Uterus (tissue), 4 donors: ENCODE results near the gene BAHD1. TPM values are rescaled to one million over a fixed set of nuclear protein-coding genes. Genes with fewer than 3 reads are reported as not detected.

ENCODE experiments used
- DNase-seq, 2 donors: peaks; one replicate each; pipeline ENCODE4 v3.0.0-alpha.2; 2019 to 2020
- H3K27ac ChIP-seq, 2 donors: fragments of 200-600 bp; sonication (generic); 1 replicate in 1 of 2; 2 replicates in 1 of 2; pipeline ENCODE4 v1.5.1; 2016 to 2018
- H3K27me3 ChIP-seq, 2 donors: fragments of 200-600 bp; sonication (generic); one replicate each; pipeline ENCODE4 v1.5.1; 2018 to 2019; ENCODE audit warnings: control low read depth in 1 of 2
- H3K36me3 ChIP-seq, 2 donors: fragments of 200-600 bp; sonication (generic); one replicate each; pipeline ENCODE4 v1.5.1; 2019; ENCODE audit warnings: control low read depth in 1 of 2
- H3K4me1 ChIP-seq, 2 donors: fragments of 200-600 bp; sonication (generic); one replicate each; pipeline ENCODE4 v1.5.1; 2018 to 2019; ENCODE audit warnings: control low read depth in 1 of 2
- H3K4me3 ChIP-seq, 2 donors: fragments of 200-600 bp; sonication (generic); 1 replicate in 1 of 2; 2 replicates in 1 of 2; pipeline ENCODE4 v1.5.1; 2018 to 2019; ENCODE audit warnings: mild to moderate bottlenecking in 1 of 2
- H3K9me3 ChIP-seq, 2 donors: fragments of 200-600 bp; sonication (generic); one replicate each; pipeline ENCODE4 v1.5.1; 2019; ENCODE audit warnings: control low read depth in 1 of 2
- POLR2A ChIP-seq, 2 donors: fragments of 450-650 bp; IDR thresholded peaks; one replicate each; pipeline ENCODE4 v1.6.1; 2016; ENCODE audit warnings: antibody characterized with exemption in 2 of 2, mild to moderate bottlenecking in 1 of 2, moderate library complexity in 1 of 2
- intact Hi-C: fragments of 100-400 bp; cut with DNase I; formaldehyde crosslinking; loops from one replicate; pipeline ENCODE4 v1.15.1; 2023; ENCODE audit warnings: low total_unique reads
- total RNA-seq, 4 donors: library from RNA; depleted of rRNA in 3 of 4; stranded (reverse); fragments of >200 nt in 3 of 4; gene quantifications; one replicate each; pipeline versions ENCODE4 v1.1.0 to v1.2.4, GENCODE V29; 2014 to 2023
- TF ChIP-seq, protein P1 (sequence below), 4 experiments: fragments of 200-600 bp in 2 of 4; fragments of 450-650 bp in 2 of 4; sonication (generic) in 2 of 4; IDR thresholded peaks; one replicate each; pipeline ENCODE4 v1.5.1; 2016 to 2019; ENCODE audit warnings: antibody characterized with exemption in 4 of 4, mild to moderate bottlenecking in 2 of 4, moderate library complexity in 1 of 4
- donor health status: DM: yes; HTN: yes; CAD: no.

The BAHD1 gene
- total RNA-seq, 4 donors from 2014 or later: 5.0 to 35.5 (median 10.5) TPM

- TF ChIP-seq, protein P1, sequence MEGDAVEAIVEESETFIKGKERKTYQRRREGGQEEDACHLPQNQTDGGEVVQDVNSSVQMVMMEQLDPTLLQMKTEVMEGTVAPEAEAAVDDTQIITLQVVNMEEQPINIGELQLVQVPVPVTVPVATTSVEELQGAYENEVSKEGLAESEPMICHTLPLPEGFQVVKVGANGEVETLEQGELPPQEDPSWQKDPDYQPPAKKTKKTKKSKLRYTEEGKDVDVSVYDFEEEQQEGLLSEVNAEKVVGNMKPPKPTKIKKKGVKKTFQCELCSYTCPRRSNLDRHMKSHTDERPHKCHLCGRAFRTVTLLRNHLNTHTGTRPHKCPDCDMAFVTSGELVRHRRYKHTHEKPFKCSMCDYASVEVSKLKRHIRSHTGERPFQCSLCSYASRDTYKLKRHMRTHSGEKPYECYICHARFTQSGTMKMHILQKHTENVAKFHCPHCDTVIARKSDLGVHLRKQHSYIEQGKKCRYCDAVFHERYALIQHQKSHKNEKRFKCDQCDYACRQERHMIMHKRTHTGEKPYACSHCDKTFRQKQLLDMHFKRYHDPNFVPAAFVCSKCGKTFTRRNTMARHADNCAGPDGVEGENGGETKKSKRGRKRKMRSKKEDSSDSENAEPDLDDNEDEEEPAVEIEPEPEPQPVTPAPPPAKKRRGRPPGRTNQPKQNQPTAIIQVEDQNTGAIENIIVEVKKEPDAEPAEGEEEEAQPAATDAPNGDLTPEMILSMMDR (IDR thresholded peaks at IDR 0.05): no peak
- no peak for TF ChIP-seq POLR2A (IDR thresholded peaks at IDR 0.05)
- Histone ChIP-seq H3K27ac (no peak overlapping the region), H3K27me3 (no peaks in the 10 kb centered on the region), H3K4me1 (peaks cover 0 to 4% of the 10 kb centered on the region in 2 donors), H3K36me3 (no peaks in the 10 kb centered on the region), H3K9me3 (no peaks in the 10 kb centered on the region), H3K4me3 (no peak overlapping the region)
- intact Hi-C loops: loop anchor here (5.0 kb wide), 1 partner anchor 147 kb away; no protein-coding TSS in a partner anchor
- DNase-seq: no peak
Measured at GRCh38 chr15:40424483-40425115, 16.2 kb upstream of the BAHD1 start.

DNA sequence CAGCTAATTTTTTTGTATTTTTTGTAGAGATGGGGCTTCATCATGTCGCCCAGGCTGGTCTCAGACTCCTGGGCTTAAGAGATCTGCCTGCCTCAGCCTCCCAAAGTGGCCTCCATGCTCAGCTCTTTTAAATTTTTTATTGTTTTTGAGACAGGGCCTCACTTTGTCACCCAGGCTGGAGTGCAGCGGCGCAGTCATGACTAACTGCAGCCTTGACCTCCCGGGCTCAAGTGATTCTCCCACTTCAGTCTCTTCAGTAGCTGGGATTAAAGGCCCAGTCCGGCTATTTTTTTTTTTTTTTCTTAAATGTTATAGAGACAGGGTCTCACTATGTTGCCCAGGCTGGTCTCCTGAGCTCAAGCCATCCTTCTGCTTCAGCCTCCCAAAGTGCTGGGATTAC lies 15.1 kb upstream of the BAHD1 start:
- no peaks in the 10 kb centered on the region for H3K27me3 ChIP-seq
- intact Hi-C loops: no loop called here
- H3K36me3 ChIP-seq: no peaks in the 10 kb centered on the region
- no peak overlapping the region for H3K27ac ChIP-seq
- DNase-seq: no peak
- H3K9me3 ChIP-seq: no peaks in the 10 kb centered on the region
- TF ChIP-seq POLR2A (IDR thresholded peaks at IDR 0.05): no peak
- TF ChIP-seq, protein P1 (IDR thresholded peaks at IDR 0.05): no peak
- H3K4me1 ChIP-seq: peaks cover 0 to 4% of the 10 kb centered on the region in 2 donors
- H3K4me3 ChIP-seq: no peak overlapping the region

- TF ChIP-seq POLR2A (IDR thresholded peaks at IDR 0.05): no peak
- TF ChIP-seq, protein P1 (IDR thresholded peaks at IDR 0.05): no peak
- no peak overlapping the region for H3K27ac ChIP-seq
- H3K36me3 ChIP-seq: no peaks in the 10 kb centered on the region
- H3K4me3 ChIP-seq: no peak overlapping the region
- H3K9me3 ChIP-seq: no peaks in the 10 kb centered on the region
- intact Hi-C loops: no loop called here
- H3K4me1 ChIP-seq: no peaks in the 10 kb centered on the region
- H3K27me3 ChIP-seq: no peaks in the 10 kb centered on the region
- DNase-seq: no peak
Measured at GRCh38 chr15:40427188-40427587, 13.6 kb upstream of the BAHD1 start.

DNA sequence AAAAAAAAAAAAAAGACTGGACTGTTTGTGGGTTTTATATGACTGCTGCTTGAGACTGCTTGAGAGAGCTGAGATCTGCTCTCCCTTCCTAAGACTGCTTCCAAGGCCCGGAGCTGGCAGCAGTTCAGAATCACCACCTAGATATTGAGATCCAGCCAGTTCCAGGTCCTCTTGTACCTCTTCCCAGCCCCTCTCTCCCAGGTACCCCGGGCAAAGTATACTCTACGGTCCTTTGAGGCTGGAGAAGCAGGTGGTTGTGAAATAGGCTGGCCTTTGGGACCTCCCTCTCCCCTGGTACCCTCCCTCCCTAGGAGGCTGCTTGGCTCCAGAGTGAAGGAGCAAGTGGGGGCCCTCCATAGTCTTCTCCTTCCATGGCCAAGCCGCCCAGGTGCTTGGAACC lies 12.6 kb upstream of the BAHD1 start:
- Histone ChIP-seq H3K36me3 (no peaks in the 10 kb centered on the region), H3K4me3 (no peak overlapping the region), H3K27ac (no peak overlapping the region), H3K27me3 (no peaks in the 10 kb centered on the region), H3K4me1 (no peaks in the 10 kb centered on the region), H3K9me3 (no peaks in the 10 kb centered on the region)
- intact Hi-C loops: no loop called here
- no peak for DNase-seq
- TF ChIP-seq, protein P1 (IDR thresholded peaks at IDR 0.05): no peak
- no peak for TF ChIP-seq POLR2A (IDR thresholded peaks at IDR 0.05)

DNA sequence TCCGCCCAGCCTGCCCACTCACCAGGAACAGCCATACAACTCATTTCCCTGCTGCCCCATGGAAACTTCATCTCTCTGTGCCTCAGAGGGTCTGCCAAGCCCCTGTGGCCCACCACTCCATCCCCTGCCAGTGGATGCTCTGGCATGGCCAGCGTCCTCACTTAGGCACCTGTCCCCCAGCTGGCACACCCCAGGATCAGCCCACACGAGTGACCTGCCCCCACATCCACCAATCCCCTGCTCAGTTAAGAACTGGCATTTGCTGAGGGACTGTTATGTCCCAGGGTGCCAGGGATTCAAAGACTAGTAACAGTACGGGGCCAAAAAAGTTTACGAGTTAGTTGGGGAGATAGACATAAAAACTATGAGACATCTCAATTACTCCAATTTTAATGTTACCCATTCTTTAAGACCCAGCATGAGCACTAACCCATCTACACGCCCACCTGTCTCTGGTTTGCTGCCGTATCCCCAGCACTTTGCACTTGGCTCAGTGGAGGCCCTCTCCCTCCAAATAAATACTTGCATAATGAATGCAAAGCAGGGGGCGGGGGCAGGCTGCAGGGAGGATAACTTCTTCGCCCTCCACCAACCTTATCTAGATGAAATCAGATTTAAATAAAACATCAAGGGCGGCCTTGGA lies 11.6 kb upstream of the BAHD1 start:
- intact Hi-C loops: no loop called here
- TF ChIP-seq, protein P1 (IDR thresholded peaks at IDR 0.05): no peak
- no peak for TF ChIP-seq POLR2A (IDR thresholded peaks at IDR 0.05)
- no peak for DNase-seq

More for the DNA sequence above, 11.6 kb upstream of the BAHD1 start:
- H3K4me3 ChIP-seq: no peak overlapping the region
- H3K9me3 ChIP-seq: no peaks in the 10 kb centered on the region
- H3K4me1 ChIP-seq: no peaks in the 10 kb centered on the region
- no peaks in the 10 kb centered on the region for H3K27me3 ChIP-seq
- no peak overlapping the region for H3K27ac ChIP-seq
- H3K36me3 ChIP-seq: no peaks in the 10 kb centered on the region
